Measurements from ENCODE around the gene ALDH1A2.

ALDH1A2 gene

DNA sequence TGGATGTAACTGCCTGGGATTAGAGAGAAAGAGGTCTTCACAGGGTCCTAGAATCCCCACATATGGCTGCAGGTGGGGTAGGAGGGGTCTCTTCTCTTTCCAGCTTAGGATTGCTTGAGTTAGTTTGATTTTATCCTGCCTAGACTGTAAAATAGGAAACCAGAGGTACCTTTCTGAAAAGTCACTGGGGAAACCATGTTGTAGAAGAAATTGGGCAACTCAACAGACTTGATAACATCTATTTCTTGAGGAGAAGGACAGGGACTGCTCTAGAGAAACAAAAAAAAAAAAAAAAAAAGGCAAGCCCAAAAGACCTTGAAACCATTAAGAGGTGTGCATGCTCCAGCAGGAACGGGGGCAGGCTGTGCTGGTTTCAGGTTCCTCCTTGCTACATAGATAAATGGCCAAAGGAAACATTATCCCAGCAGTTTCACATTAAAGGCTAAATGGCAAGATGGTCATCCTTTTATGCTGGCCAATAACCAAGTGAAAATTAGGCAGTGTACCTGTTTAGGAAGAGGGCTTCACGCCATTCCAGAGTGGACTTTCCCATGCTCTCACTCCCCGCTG, 116.1 kb downstream of the ALDH1A2 start:
- DNase-seq, result no peak
- H2AFZ ChIP-seq (ENCODE audit: insufficient read depth, low read length, poor library complexity), result no peak overlapping the region
- H3K4me3 ChIP-seq (ENCODE audit: low read depth, low read length), result no peak overlapping the region
- no peak overlapping the region for H3K4me2 ChIP-seq (ENCODE audit: low read length)
- no peaks in the 10 kb centered on the region for H3K27me3 ChIP-seq (ENCODE audit: insufficient read depth, low read length)
- no peak overlapping the region for H3K27ac ChIP-seq (ENCODE audit: low read depth, low read length)
- peaks cover 3% of the 10 kb centered on the region for H3K9me3 ChIP-seq (ENCODE audit: insufficient read depth, low read depth, low read length)
- no peak overlapping the region for H4K8ac ChIP-seq (ENCODE audit: low read depth, low read length)
- no CpG with 5 or more reads among the region's 3 CpGs for WGBS (ENCODE audit: extremely low coverage, insufficient coverage, insufficient read length)
- H2BK5ac ChIP-seq (ENCODE audit: low read depth, low read length, poor library complexity), result no peak overlapping the region
- H3K18ac ChIP-seq (ENCODE audit: low read length), result no peak overlapping the region
- no peak overlapping the region for H3K9ac ChIP-seq (ENCODE audit: low read length)
- H3K79me1 ChIP-seq (ENCODE audit: low read length), result no peaks in the 10 kb centered on the region
- H3K36me3 ChIP-seq (ENCODE audit: control insufficient read depth in 1 of 2, insufficient read depth in 2 of 2, low read length in 2 of 2), result no peaks in the 10 kb centered on the region
- no peak overlapping the region for H2BK120ac ChIP-seq (ENCODE audit: insufficient read depth, low read length, poor library complexity)
- H2BK12ac ChIP-seq (ENCODE audit: low read length), result no peak overlapping the region
- no peaks in the 10 kb centered on the region for H3K4me1 ChIP-seq (ENCODE audit: control insufficient read depth in 1 of 2, insufficient read depth in 2 of 2, low read length in 2 of 2)
- no peaks in the 10 kb centered on the region for H3K79me2 ChIP-seq (ENCODE audit: control insufficient read depth, insufficient read depth, low read length, poor library complexity)
- no peak overlapping the region for H3K14ac ChIP-seq (ENCODE audit: low read length)
- no peak overlapping the region for H3K4ac ChIP-seq (ENCODE audit: low read depth, low read length)
- no peak overlapping the region for H3K23ac ChIP-seq (ENCODE audit: low read length)
- no peak overlapping the region for H4K91ac ChIP-seq (ENCODE audit: low read depth, low read length)
- H4K12ac ChIP-seq (ENCODE audit: low read depth, low read length), result no peak overlapping the region
- no peak overlapping the region for H2AK5ac ChIP-seq (ENCODE audit: low read length)

- no peak overlapping the region for H2AK5ac ChIP-seq (ENCODE audit: low read length)
- H3K4me2 ChIP-seq (ENCODE audit: low read length), result no peak overlapping the region
- H3K27ac ChIP-seq (ENCODE audit: low read depth, low read length), result no peak overlapping the region
- no peaks in the 10 kb centered on the region for H3K36me3 ChIP-seq (ENCODE audit: control insufficient read depth in 1 of 2, insufficient read depth in 2 of 2, low read length in 2 of 2)
- H3K23ac ChIP-seq (ENCODE audit: low read length), result no peak overlapping the region
- H3K27me3 ChIP-seq (ENCODE audit: insufficient read depth, low read length), result no peaks in the 10 kb centered on the region
- H4K91ac ChIP-seq (ENCODE audit: low read depth, low read length), result no peak overlapping the region
- H3K79me1 ChIP-seq (ENCODE audit: low read length), result no peaks in the 10 kb centered on the region
- H3K4ac ChIP-seq (ENCODE audit: low read depth, low read length), result no peak overlapping the region
- no peak overlapping the region for H3K14ac ChIP-seq (ENCODE audit: low read length)
- no peak for DNase-seq
- no peak overlapping the region for H2AFZ ChIP-seq (ENCODE audit: insufficient read depth, low read length, poor library complexity)
- H3K4me1 ChIP-seq (ENCODE audit: control insufficient read depth in 1 of 2, insufficient read depth in 2 of 2, low read length in 2 of 2), result no peaks in the 10 kb centered on the region
- no peaks in the 10 kb centered on the region for H3K79me2 ChIP-seq (ENCODE audit: control insufficient read depth, insufficient read depth, low read length, poor library complexity)
- no peak overlapping the region for H4K12ac ChIP-seq (ENCODE audit: low read depth, low read length)
- H3K4me3 ChIP-seq (ENCODE audit: low read depth, low read length), result no peak overlapping the region
- H2BK120ac ChIP-seq (ENCODE audit: insufficient read depth, low read length, poor library complexity), result no peak overlapping the region
- no peak overlapping the region for H2BK12ac ChIP-seq (ENCODE audit: low read length)
- no CpG with 5 or more reads among the region's 9 CpGs for whole genome bisulfite sequencing (ENCODE audit: extremely low coverage, insufficient coverage, insufficient read length)
- no peak overlapping the region for H3K18ac ChIP-seq (ENCODE audit: low read length)
- peaks cover 3% of the 10 kb centered on the region for H3K9me3 ChIP-seq (ENCODE audit: insufficient read depth, low read depth, low read length)
- H3K9ac ChIP-seq (ENCODE audit: low read length), result no peak overlapping the region
- H2BK5ac ChIP-seq (ENCODE audit: low read depth, low read length, poor library complexity), result no peak overlapping the region
- no peak overlapping the region for H4K8ac ChIP-seq (ENCODE audit: low read depth, low read length)
Observed at GRCh38 chr15:57948351-57949289, 116.9 kb downstream of the ALDH1A2 start.

DNA sequence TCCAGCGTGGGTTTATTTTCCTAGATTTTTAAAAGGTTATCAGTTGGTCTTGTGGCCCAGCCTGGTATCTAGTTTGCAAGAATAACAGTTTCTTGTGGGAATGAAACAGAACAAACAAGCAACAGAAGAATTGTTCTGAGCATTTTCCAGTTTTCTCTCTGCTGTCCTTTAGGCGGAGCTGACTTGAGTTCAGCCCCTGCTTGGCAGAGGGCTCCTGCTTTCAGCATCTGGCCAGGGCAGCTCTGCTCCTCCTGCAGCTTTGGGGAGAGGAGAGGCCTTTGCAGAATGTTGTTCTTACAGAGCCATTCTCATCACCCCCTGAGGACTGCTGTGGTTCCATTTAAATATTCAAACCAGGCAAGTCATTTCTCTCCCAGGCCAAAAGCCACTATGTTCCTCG, 117.7 kb downstream of the ALDH1A2 start:
- no peaks in the 10 kb centered on the region for H3K4me1 ChIP-seq (ENCODE audit: control insufficient read depth in 1 of 2, insufficient read depth in 2 of 2, low read length in 2 of 2)
- H4K12ac ChIP-seq (ENCODE audit: low read depth, low read length), result no peak overlapping the region
- no CpG with 5 or more reads among the region's 3 CpGs for WGBS (ENCODE audit: extremely low coverage, insufficient coverage, insufficient read length)
- no peak overlapping the region for H2AK5ac ChIP-seq (ENCODE audit: low read length)
- H2BK12ac ChIP-seq (ENCODE audit: low read length), result no peak overlapping the region
- no peaks in the 10 kb centered on the region for H3K79me1 ChIP-seq (ENCODE audit: low read length)
- H3K79me2 ChIP-seq (ENCODE audit: control insufficient read depth, insufficient read depth, low read length, poor library complexity), result no peaks in the 10 kb centered on the region
- no peak overlapping the region for H3K4me3 ChIP-seq (ENCODE audit: low read depth, low read length)
- H2AFZ ChIP-seq (ENCODE audit: insufficient read depth, low read length, poor library complexity), result no peak overlapping the region
- H4K8ac ChIP-seq (ENCODE audit: low read depth, low read length), result no peak overlapping the region
- peaks cover 3% of the 10 kb centered on the region for H3K9me3 ChIP-seq (ENCODE audit: insufficient read depth, low read depth, low read length)
- H3K27ac ChIP-seq (ENCODE audit: low read depth, low read length), result no peak overlapping the region
- no peak overlapping the region for H2BK5ac ChIP-seq (ENCODE audit: low read depth, low read length, poor library complexity)
- H3K36me3 ChIP-seq (ENCODE audit: control insufficient read depth in 1 of 2, insufficient read depth in 2 of 2, low read length in 2 of 2), result no peaks in the 10 kb centered on the region
- no peak overlapping the region for H3K14ac ChIP-seq (ENCODE audit: low read length)
- no peak overlapping the region for H3K9ac ChIP-seq (ENCODE audit: low read length)
- no peak overlapping the region for H4K91ac ChIP-seq (ENCODE audit: low read depth, low read length)
- no peak overlapping the region for H2BK120ac ChIP-seq (ENCODE audit: insufficient read depth, low read length, poor library complexity)
- no peaks in the 10 kb centered on the region for H3K27me3 ChIP-seq (ENCODE audit: insufficient read depth, low read length)
- H3K4ac ChIP-seq (ENCODE audit: low read depth, low read length), result no peak overlapping the region
- H3K18ac ChIP-seq (ENCODE audit: low read length), result no peak overlapping the region
- H3K4me2 ChIP-seq (ENCODE audit: low read length), result no peak overlapping the region
- no peak overlapping the region for H3K23ac ChIP-seq (ENCODE audit: low read length)
- no peak for DNase-seq

DNA sequence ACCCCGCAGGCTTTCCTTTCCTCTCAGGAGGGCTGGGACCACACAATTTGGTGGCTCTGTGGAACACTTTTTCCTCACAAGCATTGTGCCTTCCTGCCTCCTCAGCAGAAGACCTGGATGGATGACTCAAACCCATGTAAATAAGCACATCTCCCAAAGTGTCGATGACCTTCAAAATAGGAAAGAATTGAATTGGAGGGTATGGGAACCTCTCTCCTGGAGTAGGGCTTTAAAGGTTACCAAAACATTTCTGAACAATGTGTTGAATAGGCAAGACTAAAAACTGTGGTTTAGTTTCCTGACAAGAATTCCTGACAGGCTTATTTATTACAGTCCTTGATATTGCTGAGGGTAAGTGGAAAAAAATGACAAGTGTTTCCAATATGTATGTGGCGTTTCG, 118.2 kb downstream of the ALDH1A2 start:
- Histone ChIP-seq H4K8ac (ENCODE audit: low read depth, low read length) (no peak overlapping the region), H3K4ac (ENCODE audit: low read depth, low read length) (no peak overlapping the region), H4K12ac (ENCODE audit: low read depth, low read length) (no peak overlapping the region), H3K79me2 (ENCODE audit: control insufficient read depth, insufficient read depth, low read length, poor library complexity) (no peaks in the 10 kb centered on the region), H3K27ac (ENCODE audit: low read depth, low read length) (no peak overlapping the region), H3K36me3 (ENCODE audit: control insufficient read depth in 1 of 2, insufficient read depth in 2 of 2, low read length in 2 of 2) (no peaks in the 10 kb centered on the region), H3K14ac (ENCODE audit: low read length) (no peak overlapping the region), H2AK5ac (ENCODE audit: low read length) (no peak overlapping the region), H3K4me2 (ENCODE audit: low read length) (no peak overlapping the region), H3K79me1 (ENCODE audit: low read length) (no peaks in the 10 kb centered on the region), H2BK12ac (ENCODE audit: low read length) (no peak overlapping the region), H2BK5ac (ENCODE audit: low read depth, low read length, poor library complexity) (no peak overlapping the region), H3K18ac (ENCODE audit: low read length) (no peak overlapping the region), H3K23ac (ENCODE audit: low read length) (no peak overlapping the region), H2BK120ac (ENCODE audit: insufficient read depth, low read length, poor library complexity) (no peak overlapping the region), H3K4me1 (ENCODE audit: control insufficient read depth in 1 of 2, insufficient read depth in 2 of 2, low read length in 2 of 2) (no peaks in the 10 kb centered on the region), H3K4me3 (ENCODE audit: low read depth, low read length) (no peak overlapping the region), H3K9me3 (ENCODE audit: insufficient read depth, low read depth, low read length) (peaks cover 3% of the 10 kb centered on the region), H2AFZ (ENCODE audit: insufficient read depth, low read length, poor library complexity) (no peak overlapping the region), H4K91ac (ENCODE audit: low read depth, low read length) (no peak overlapping the region), H3K9ac (ENCODE audit: low read length) (no peak overlapping the region), H3K27me3 (ENCODE audit: insufficient read depth, low read length) (no peaks in the 10 kb centered on the region)
- WGBS (ENCODE audit: extremely low coverage, insufficient coverage, insufficient read length), result no CpG with 5 or more reads among the region's 4 CpGs
- DNase-seq, result no peak
